Ovary (tissue), 3 donors: Measurements from ENCODE around the gene ECSIT.

Source experiments
- EP300 ChIP-seq: sonication (generic); formaldehyde crosslinking; IDR thresholded peaks from one replicate; pipeline ENCODE4 v1.6.1; 2017; ENCODE audit warnings: antibody characterized with exemption
- TF ChIP-seq, protein P1 (sequence below), 3 donors: fragments of 450-650 bp in 2 of 3; fragments of 200-600 bp in 1 of 3; IDR thresholded peaks; one replicate each; pipeline versions ENCODE4 v1.5.1 to v1.8.0; 2016 to 2022; ENCODE audit warnings: antibody characterized with exemption in 3 of 3, mild to moderate bottlenecking in 1 of 3
- donor health status: DM: no; HTN: no; CAD: no.

DNA sequence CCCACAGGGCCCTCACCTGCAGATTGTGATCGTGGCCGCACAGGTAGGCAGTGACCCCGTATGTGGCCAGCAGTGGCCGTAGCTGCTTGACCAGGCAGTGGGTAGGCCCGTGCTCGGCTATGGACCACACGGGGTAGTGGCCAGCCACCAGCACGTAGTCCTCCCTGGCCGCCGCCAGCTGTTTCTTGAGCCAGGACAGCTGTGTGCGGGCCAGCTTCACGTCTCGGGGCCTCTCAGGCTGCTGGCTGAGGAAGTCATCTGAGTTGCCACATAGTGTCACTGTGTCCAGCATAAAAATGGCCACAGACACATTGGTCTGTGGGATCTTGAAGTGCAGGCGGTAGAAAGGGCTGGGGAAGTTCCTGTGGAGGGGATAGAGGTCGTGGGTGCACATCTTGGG is 47.3 kb upstream of the ECSIT start:
- TF ChIP-seq, protein P1, sequence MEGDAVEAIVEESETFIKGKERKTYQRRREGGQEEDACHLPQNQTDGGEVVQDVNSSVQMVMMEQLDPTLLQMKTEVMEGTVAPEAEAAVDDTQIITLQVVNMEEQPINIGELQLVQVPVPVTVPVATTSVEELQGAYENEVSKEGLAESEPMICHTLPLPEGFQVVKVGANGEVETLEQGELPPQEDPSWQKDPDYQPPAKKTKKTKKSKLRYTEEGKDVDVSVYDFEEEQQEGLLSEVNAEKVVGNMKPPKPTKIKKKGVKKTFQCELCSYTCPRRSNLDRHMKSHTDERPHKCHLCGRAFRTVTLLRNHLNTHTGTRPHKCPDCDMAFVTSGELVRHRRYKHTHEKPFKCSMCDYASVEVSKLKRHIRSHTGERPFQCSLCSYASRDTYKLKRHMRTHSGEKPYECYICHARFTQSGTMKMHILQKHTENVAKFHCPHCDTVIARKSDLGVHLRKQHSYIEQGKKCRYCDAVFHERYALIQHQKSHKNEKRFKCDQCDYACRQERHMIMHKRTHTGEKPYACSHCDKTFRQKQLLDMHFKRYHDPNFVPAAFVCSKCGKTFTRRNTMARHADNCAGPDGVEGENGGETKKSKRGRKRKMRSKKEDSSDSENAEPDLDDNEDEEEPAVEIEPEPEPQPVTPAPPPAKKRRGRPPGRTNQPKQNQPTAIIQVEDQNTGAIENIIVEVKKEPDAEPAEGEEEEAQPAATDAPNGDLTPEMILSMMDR (IDR thresholded peaks at IDR 0.05): no peak
- no peak for TF ChIP-seq EP300
